Measurements from ENCODE around the gene IAPP.

IAPP gene

GRCh38 chr12:21372602-21373001 lies at the start of gene IAPP:
TSS of gene IAPP (plus strand) at chr12:21372902. CDS start at chr12:21373352, 450 bp downstream.
- H3K27me3 Mint-ChIP-seq: no peaks in the 10 kb centered on the region
- H3K36me3 Mint-ChIP-seq (ENCODE audit: low read depth): no peaks in the 10 kb centered on the region
- intact Hi-C loops (cut with micrococcal nuclease): no loop called here
- H3K4me3 Mint-ChIP-seq: no peak within 1 kb of the TSS
- H3K9me3 Mint-ChIP-seq: no peaks in the 10 kb centered on the region
- no peaks in the 10 kb centered on the region for H3K4me1 Mint-ChIP-seq (ENCODE audit: low read depth)
- no peak within 1 kb of the TSS for H3K27ac Mint-ChIP-seq

GRCh38 chr12:21323736-21324135 lies 49.0 kb upstream of the IAPP start:
- Mint-ChIP-seq H3K4me1 (ENCODE audit: low read depth) (no peaks in the 10 kb centered on the region), H3K27me3 (no peaks in the 10 kb centered on the region)
- intact Hi-C loops (cut with micrococcal nuclease): no loop called here

GRCh38 chr12:21324551-21324950 lies 48.2 kb upstream of the IAPP start:
- Mint-ChIP-seq H3K27ac (no peak overlapping the region), H3K4me3 (no peak overlapping the region), H3K4me1 (ENCODE audit: low read depth) (no peaks in the 10 kb centered on the region), H3K9me3 (peaks cover 38% of the 10 kb centered on the region), H3K27me3 (no peaks in the 10 kb centered on the region), H3K36me3 (ENCODE audit: low read depth) (no peaks in the 10 kb centered on the region)
- intact Hi-C loops (cut with micrococcal nuclease): no loop called here

More at GRCh38 chr12:21323736-21324135, 49.0 kb upstream of the IAPP start:
- H3K27ac Mint-ChIP-seq: no peak overlapping the region
- H3K9me3 Mint-ChIP-seq: peaks cover 30% of the 10 kb centered on the region
- H3K36me3 Mint-ChIP-seq (ENCODE audit: low read depth): no peaks in the 10 kb centered on the region
- H3K4me3 Mint-ChIP-seq: no peak overlapping the region

GRCh38 chr12:21328578-21328977 lies 44.1 kb upstream of the IAPP start:
- Mint-ChIP-seq H3K4me3 (no peak overlapping the region), H3K36me3 (ENCODE audit: low read depth) (no peaks in the 10 kb centered on the region), H3K9me3 (peaks cover 54% of the 10 kb centered on the region), H3K27ac (no peak overlapping the region), H3K4me1 (ENCODE audit: low read depth) (no peaks in the 10 kb centered on the region), H3K27me3 (no peaks in the 10 kb centered on the region)
- intact Hi-C loops (cut with micrococcal nuclease): no loop called here

GRCh38 chr12:21330682-21331253 lies 41.9 kb upstream of the IAPP start:
- Mint-ChIP-seq H3K36me3 (ENCODE audit: low read depth) (no peaks in the 10 kb centered on the region), H3K27me3 (no peaks in the 10 kb centered on the region), H3K4me1 (ENCODE audit: low read depth) (no peaks in the 10 kb centered on the region), H3K4me3 (no peak overlapping the region), H3K9me3 (peaks cover 52% of the 10 kb centered on the region), H3K27ac (no peak overlapping the region)
- intact Hi-C loops (cut with micrococcal nuclease): no loop called here

GRCh38 chr12:21334771-21335325 lies 37.9 kb upstream of the IAPP start, which contains the start of gene SLCO1A2:
TSS of gene SLCO1A2 (minus strand) at chr12:21334917. CDS start at chr12:21334647, 270 bp downstream.
- Mint-ChIP-seq H3K27ac (no peak within 1 kb of the TSS), H3K9me3 (peaks cover 15% of the 10 kb centered on the region), H3K4me3 (no peak within 1 kb of the TSS), H3K27me3 (no peaks in the 10 kb centered on the region), H3K36me3 (ENCODE audit: low read depth) (no peaks in the 10 kb centered on the region), H3K4me1 (ENCODE audit: low read depth) (no peaks in the 10 kb centered on the region)
- intact Hi-C loops (cut with micrococcal nuclease): no loop called here

GRCh38 chr12:21336656-21337055 lies 36.0 kb upstream of the IAPP start:
- H3K27ac Mint-ChIP-seq: no peak overlapping the region
- intact Hi-C loops (cut with micrococcal nuclease): no loop called here
- no peaks in the 10 kb centered on the region for H3K27me3 Mint-ChIP-seq
- no peak overlapping the region for H3K4me3 Mint-ChIP-seq
- H3K36me3 Mint-ChIP-seq (ENCODE audit: low read depth): no peaks in the 10 kb centered on the region
- no peaks in the 10 kb centered on the region for H3K4me1 Mint-ChIP-seq (ENCODE audit: low read depth)
- peaks cover 5% of the 10 kb centered on the region for H3K9me3 Mint-ChIP-seq

- no peaks in the 10 kb centered on the region for H3K4me1 Mint-ChIP-seq (ENCODE audit: low read depth)
- H3K27ac Mint-ChIP-seq: no peak overlapping the region
- no peak overlapping the region for H3K4me3 Mint-ChIP-seq
Measured at GRCh38 chr12:21337453-21337852, 35.2 kb upstream of the IAPP start.

GRCh38 chr12:21337959-21338744 lies 34.5 kb upstream of the IAPP start:
- Mint-ChIP-seq H3K27ac (no peak overlapping the region), H3K36me3 (ENCODE audit: low read depth) (no peaks in the 10 kb centered on the region), H3K4me3 (no peak overlapping the region)

More at GRCh38 chr12:21337453-21337852, 35.2 kb upstream of the IAPP start:
- no peaks in the 10 kb centered on the region for H3K27me3 Mint-ChIP-seq
- H3K36me3 Mint-ChIP-seq (ENCODE audit: low read depth): no peaks in the 10 kb centered on the region
- no peaks in the 10 kb centered on the region for H3K9me3 Mint-ChIP-seq
- intact Hi-C loops (cut with micrococcal nuclease): no loop called here

GRCh38 chr12:21339921-21340320 lies 32.8 kb upstream of the IAPP start:
- Mint-ChIP-seq H3K4me3 (no peak overlapping the region), H3K4me1 (ENCODE audit: low read depth) (no peaks in the 10 kb centered on the region), H3K27me3 (no peaks in the 10 kb centered on the region), H3K9me3 (no peaks in the 10 kb centered on the region), H3K36me3 (ENCODE audit: low read depth) (no peaks in the 10 kb centered on the region), H3K27ac (no peak overlapping the region)
- intact Hi-C loops (cut with micrococcal nuclease): no loop called here

More at GRCh38 chr12:21337959-21338744, 34.5 kb upstream of the IAPP start:
- H3K9me3 Mint-ChIP-seq: no peaks in the 10 kb centered on the region
- no peaks in the 10 kb centered on the region for H3K27me3 Mint-ChIP-seq
- intact Hi-C loops (cut with micrococcal nuclease): no loop called here
- no peaks in the 10 kb centered on the region for H3K4me1 Mint-ChIP-seq (ENCODE audit: low read depth)

- H3K4me3 Mint-ChIP-seq: no peak overlapping the region
- no peaks in the 10 kb centered on the region for H3K36me3 Mint-ChIP-seq (ENCODE audit: low read depth)
- H3K27me3 Mint-ChIP-seq: no peaks in the 10 kb centered on the region
- H3K27ac Mint-ChIP-seq: no peak overlapping the region
- H3K9me3 Mint-ChIP-seq: no peaks in the 10 kb centered on the region
- H3K4me1 Mint-ChIP-seq (ENCODE audit: low read depth): no peaks in the 10 kb centered on the region
- intact Hi-C loops (cut with micrococcal nuclease): no loop called here
Measured at GRCh38 chr12:21340403-21340802, 32.3 kb upstream of the IAPP start.

GRCh38 chr12:21341769-21342168 lies 30.9 kb upstream of the IAPP start:
- H3K27ac Mint-ChIP-seq: no peak overlapping the region
- no peaks in the 10 kb centered on the region for H3K4me1 Mint-ChIP-seq (ENCODE audit: low read depth)
- intact Hi-C loops (cut with micrococcal nuclease): no loop called here
- H3K27me3 Mint-ChIP-seq: no peaks in the 10 kb centered on the region
- H3K36me3 Mint-ChIP-seq (ENCODE audit: low read depth): no peaks in the 10 kb centered on the region
- H3K9me3 Mint-ChIP-seq: no peaks in the 10 kb centered on the region
- no peak overlapping the region for H3K4me3 Mint-ChIP-seq

- Mint-ChIP-seq H3K9me3 (no peaks in the 10 kb centered on the region), H3K36me3 (ENCODE audit: low read depth) (no peaks in the 10 kb centered on the region), H3K4me1 (ENCODE audit: low read depth) (no peaks in the 10 kb centered on the region), H3K4me3 (no peak overlapping the region), H3K27me3 (no peaks in the 10 kb centered on the region), H3K27ac (no peak overlapping the region)
- intact Hi-C loops (cut with micrococcal nuclease): no loop called here
Measured at GRCh38 chr12:21343636-21344035, 29.1 kb upstream of the IAPP start.

- Mint-ChIP-seq H3K27me3 (no peaks in the 10 kb centered on the region), H3K9me3 (no peaks in the 10 kb centered on the region), H3K36me3 (ENCODE audit: low read depth) (no peaks in the 10 kb centered on the region), H3K4me3 (no peak overlapping the region), H3K27ac (no peak overlapping the region), H3K4me1 (ENCODE audit: low read depth) (no peaks in the 10 kb centered on the region)
- intact Hi-C loops (cut with micrococcal nuclease): no loop called here
Measured at GRCh38 chr12:21346542-21347205, 26.0 kb upstream of the IAPP start.

Measured in dendritic cell treated with granulocyte-macrophage colony-stimulating factor and Interleukin-4, amounts not matched to agents 40 ng/mL and 50 ng/mL, for 4 days (primary cell).